Aorta (tissue), 5 donors: ENCODE measurements around the gene FARP1. TPM values are rescaled to one million over a fixed set of nuclear protein-coding genes. Genes with fewer than 3 reads are reported as not detected.
"Not testable (repeated sequence)": the region's sequence is repeated elsewhere in the genome, so short reads cannot be mapped to it uniquely, and the experiment has no call there.

ENCODE experiments used
- ATAC-seq: fragments of 200-7000 bp; cut with Tn5 transposase; one replicate; pipeline ENCODE4 v1.9.1; 2022; ENCODE audit warnings: moderate library complexity; ENCODE audit not compliant: low FRiP score
- DNase-seq, 2 donors: peaks; one replicate each; pipeline ENCODE4 v3.0.0-alpha.2; 2020
- H3K27ac ChIP-seq, 2 donors: one replicate each; pipeline ENCODE4 v1.5.1; 2013; ENCODE audit warnings: low read length in 2 of 2, mild to moderate bottlenecking in 2 of 2, moderate library complexity in 2 of 2, control low read depth in 1 of 2, inconsistent platforms in 1 of 2, low read depth in 1 of 2
- H3K27me3 ChIP-seq, 2 donors: one replicate each; pipeline ENCODE4 v1.6.1; 2013; ENCODE audit warnings: control low read depth in 1 of 2, low read length in 1 of 2, mild to moderate bottlenecking in 1 of 2, moderate library complexity in 1 of 2; ENCODE audit not compliant: insufficient read depth in 2 of 2, control insufficient read depth in 1 of 2
- H3K36me3 ChIP-seq, 2 donors: one replicate each; pipeline ENCODE4 v1.6.1; 2013; ENCODE audit warnings: control low read depth in 1 of 2, low read length in 1 of 2, mild to moderate bottlenecking in 1 of 2; ENCODE audit not compliant: insufficient read depth in 2 of 2, control insufficient read depth in 1 of 2
- H3K4me1 ChIP-seq, 2 donors: one replicate each; pipeline ENCODE4 v1.6.1; 2013; ENCODE audit warnings: low read length in 2 of 2, control low read depth in 1 of 2, mild to moderate bottlenecking in 1 of 2, moderate library complexity in 1 of 2; ENCODE audit not compliant: insufficient read depth in 2 of 2, control insufficient read depth in 1 of 2
- H3K4me3 ChIP-seq, 2 donors: one replicate each; pipeline ENCODE4 v1.5.1; 2013; ENCODE audit warnings: low read length in 2 of 2, control low read depth in 1 of 2, mild to moderate bottlenecking in 1 of 2
- H3K9me3 ChIP-seq: one replicate; pipeline ENCODE4 v1.6.1; 2013; ENCODE audit warnings: mild to moderate bottlenecking, low read length; ENCODE audit not compliant: control insufficient read depth
- WGBS, 2 donors: extraction: QIAGEN DNeasy Blood & Tissue Kit; methylation state at CpG; one replicate each; pipeline ENCODE4 v1.1.7; 2013; 5-methylcytosine and 5-hydroxymethylcytosine counted together
- intact Hi-C, 2 donors: fragments of 100-400 bp; cut with DNase I; formaldehyde crosslinking; loops; one replicate each; pipeline versions ENCODE4 v1.14.2 to v1.15.0; 2022
- polyA plus RNA-seq, 2 donors: library from polyadenylated mRNA; stranded (reverse); fragments of 200-250 nt; gene quantifications; one replicate each; pipeline ENCODE4 v1.2.3, GENCODE V29; 2013
- total RNA-seq, 2 donors: library from RNA; stranded (reverse); fragmentation: NEBNext Ultra II Directional; extraction: Animal tissue kit (Norgen Biotek cat#: 25700); gene quantifications; one replicate each; pipeline ENCODE4 v1.2.1, GENCODE V29; 2021
- donor health status: healthy with polysubstance abuse.
- donor health status: Bipolar disorder and iron deficiency.
- donor health status: DM: no; HTN: no; CAD: no.
- donor health status: DM: no; HTN: no; CAD: no.
- donor health status: DM: yes; HTN: yes; CAD: no.

FARP1 gene
- total and polyA plus RNA-seq, 4 donors = 3.3 to 41.7 (median 23.7) TPM

DNA sequence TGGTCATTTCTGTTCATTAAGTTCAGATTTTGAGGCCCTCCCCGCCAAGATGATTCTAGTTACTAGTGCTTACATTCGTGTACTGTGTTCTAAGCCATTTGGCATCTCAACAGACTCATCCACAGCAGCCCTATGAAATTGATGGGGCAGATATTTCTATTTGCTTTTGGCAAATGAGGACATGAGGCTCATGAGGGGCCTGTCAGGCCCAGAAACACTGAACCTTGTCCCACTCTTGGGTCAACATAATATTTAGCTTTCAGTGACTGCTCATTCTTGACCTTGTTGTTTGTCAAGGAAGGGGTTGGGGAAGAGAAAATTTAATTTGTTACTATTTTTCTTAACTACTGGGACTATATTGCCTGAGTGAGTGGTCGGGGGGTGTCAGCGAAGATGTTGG, 126.5 kb downstream of the FARP1 start:
- H3K4me3 ChIP-seq = no peak overlapping the region
- H3K9me3 ChIP-seq = no peaks in the 10 kb centered on the region
- no peaks in the 10 kb centered on the region for H3K36me3 ChIP-seq
- no peak overlapping the region for H3K27ac ChIP-seq
- H3K4me1 ChIP-seq = no peaks in the 10 kb centered on the region
- no peak for DNase-seq
- intact Hi-C loops = no loop called here
- no peaks in the 10 kb centered on the region for H3K27me3 ChIP-seq
- no peak for ATAC-seq
- 97% methylated on average over 4 of the region's 4 CpGs for WGBS, 2 donors

DNA sequence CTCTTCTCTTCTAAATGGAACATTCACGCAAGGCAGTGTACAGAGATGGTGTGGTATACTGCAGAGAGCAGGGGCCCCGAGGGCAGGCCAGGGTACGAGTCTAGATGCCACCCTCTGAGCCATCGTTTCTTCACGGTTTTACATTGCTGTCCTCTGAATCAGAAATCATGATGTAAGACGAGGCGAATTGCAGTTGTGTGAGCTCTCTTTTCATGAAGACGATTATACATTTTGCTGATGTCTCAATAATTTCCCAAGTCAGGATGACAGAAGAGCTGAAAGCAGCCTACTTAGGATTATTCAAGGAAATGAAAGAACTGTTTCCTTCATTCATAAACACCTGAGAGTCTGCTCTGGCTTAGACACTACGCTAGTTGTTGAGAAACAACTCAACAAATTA, 127.9 kb downstream of the FARP1 start:
- H3K4me1 ChIP-seq = no peaks in the 10 kb centered on the region
- H3K27me3 ChIP-seq = no peaks in the 10 kb centered on the region
- DNase-seq (no peak), ATAC-seq (no peak)
- H3K4me3 ChIP-seq = no peak overlapping the region
- no peaks in the 10 kb centered on the region for H3K36me3 ChIP-seq
- no peaks in the 10 kb centered on the region for H3K9me3 ChIP-seq
- WGBS, 2 donors = 94 to 95% methylated on average over 9 of the region's 9 CpGs
- intact Hi-C loops = no loop called here
- no peak overlapping the region for H3K27ac ChIP-seq

DNA sequence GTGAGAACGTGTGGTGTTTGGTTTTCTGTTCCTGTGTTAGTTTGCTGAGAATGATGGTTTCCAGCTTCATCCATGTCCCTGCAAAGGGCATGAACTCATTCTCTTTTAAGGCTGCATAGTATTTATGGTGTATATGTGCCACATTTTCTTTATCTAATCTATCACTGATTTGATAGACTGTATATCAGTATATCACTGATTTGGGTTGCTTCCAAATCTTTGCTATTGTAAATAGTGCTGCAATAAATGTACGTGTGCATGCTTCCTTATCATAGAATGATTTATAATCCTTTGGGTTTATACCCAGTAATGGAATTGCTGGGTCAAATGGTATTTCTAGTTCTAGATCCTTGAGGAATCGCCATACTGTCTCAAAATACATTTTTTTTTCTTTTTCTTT, 128.8 kb downstream of the FARP1 start:
- H3K4me3 ChIP-seq, intact Hi-C loops, H3K27me3 ChIP-seq, H3K9me3 ChIP-seq, DNase-seq, H3K36me3 ChIP-seq, ATAC-seq, H3K27ac ChIP-seq, H3K4me1 ChIP-seq: not testable (repeated sequence)
- WGBS, 2 donors = 55 to 61% methylated on average over 3 of the region's 3 CpGs

DNA sequence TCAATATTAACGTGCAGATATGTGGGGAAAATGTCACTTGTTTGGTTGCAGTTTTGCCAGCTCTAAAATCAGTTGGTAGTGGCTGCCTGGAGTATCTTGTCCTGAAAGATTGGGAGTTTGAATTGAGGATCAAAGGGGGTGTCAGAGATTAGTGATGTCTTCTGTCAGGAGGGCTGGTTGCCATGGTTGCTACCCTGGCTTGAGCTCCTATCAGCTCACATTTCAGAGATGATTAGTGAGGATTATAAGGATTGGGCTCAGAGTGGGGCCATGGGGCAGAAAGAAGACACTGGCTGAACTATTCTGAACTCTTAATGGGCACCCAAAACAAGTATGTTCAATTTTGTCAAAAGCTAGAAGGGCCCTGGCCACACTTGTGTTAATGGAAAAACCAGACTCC, 129.7 kb downstream of the FARP1 start:
- WGBS, 2 donors = 70 to 79% methylated on average over 1 of the region's 1 CpG
- H3K27me3 ChIP-seq = no peaks in the 10 kb centered on the region
- H3K36me3 ChIP-seq = no peaks in the 10 kb centered on the region
- no peaks in the 10 kb centered on the region for H3K4me1 ChIP-seq
- no peak for ATAC-seq
- no peak for DNase-seq
- intact Hi-C loops = no loop called here
- H3K4me3 ChIP-seq = no peak overlapping the region
- no peak overlapping the region for H3K27ac ChIP-seq
- H3K9me3 ChIP-seq = no peaks in the 10 kb centered on the region

DNA sequence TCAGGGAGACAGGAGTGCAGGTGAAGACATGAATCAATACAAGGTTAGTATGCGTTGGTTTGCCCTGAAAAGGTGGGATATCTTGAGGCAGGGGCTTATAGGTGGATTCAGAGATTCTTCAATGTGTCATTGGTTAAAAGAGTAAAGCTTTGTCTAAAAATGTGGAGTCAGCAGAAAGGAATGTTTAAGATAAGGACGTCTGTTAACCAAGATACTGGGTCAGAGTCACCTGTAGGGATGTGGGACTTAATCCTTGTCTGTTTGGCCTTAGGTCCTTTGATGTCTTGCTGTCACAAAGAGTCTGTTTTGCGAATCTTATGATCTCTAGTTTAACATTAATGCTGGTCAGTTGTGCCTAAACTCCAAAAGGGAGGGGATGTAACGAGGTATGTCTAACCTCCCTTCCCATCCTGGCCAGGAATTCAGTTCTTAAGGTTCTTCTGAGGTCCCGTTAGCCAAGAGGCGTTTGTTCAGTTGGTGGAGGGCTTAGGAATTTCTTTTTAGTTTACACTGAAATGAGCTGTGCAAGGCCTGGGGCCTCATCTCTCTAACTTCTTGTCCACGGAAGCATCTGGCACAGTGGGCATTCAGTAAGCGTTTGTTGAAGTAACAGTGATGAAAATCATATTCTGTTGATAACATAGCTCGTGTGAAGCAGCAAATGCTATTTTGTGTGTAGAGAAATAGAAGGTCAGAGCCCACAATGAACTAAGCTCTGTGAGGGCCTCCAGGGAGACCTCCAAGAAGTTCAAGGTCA, 130.4 kb downstream of the FARP1 start:
- Histone ChIP-seq H3K4me3 (no peak overlapping the region), H3K27ac (no peak overlapping the region), H3K36me3 (no peaks in the 10 kb centered on the region), H3K9me3 (peaks cover under 1% of the 10 kb centered on the region), H3K4me1 (no peaks in the 10 kb centered on the region), H3K27me3 (no peaks in the 10 kb centered on the region)
- DNase-seq = no peak
- 89 to 94% methylated on average over 9 of the region's 9 CpGs for WGBS, 2 donors
- intact Hi-C loops = no loop called here
- ATAC-seq = no peak

DNA sequence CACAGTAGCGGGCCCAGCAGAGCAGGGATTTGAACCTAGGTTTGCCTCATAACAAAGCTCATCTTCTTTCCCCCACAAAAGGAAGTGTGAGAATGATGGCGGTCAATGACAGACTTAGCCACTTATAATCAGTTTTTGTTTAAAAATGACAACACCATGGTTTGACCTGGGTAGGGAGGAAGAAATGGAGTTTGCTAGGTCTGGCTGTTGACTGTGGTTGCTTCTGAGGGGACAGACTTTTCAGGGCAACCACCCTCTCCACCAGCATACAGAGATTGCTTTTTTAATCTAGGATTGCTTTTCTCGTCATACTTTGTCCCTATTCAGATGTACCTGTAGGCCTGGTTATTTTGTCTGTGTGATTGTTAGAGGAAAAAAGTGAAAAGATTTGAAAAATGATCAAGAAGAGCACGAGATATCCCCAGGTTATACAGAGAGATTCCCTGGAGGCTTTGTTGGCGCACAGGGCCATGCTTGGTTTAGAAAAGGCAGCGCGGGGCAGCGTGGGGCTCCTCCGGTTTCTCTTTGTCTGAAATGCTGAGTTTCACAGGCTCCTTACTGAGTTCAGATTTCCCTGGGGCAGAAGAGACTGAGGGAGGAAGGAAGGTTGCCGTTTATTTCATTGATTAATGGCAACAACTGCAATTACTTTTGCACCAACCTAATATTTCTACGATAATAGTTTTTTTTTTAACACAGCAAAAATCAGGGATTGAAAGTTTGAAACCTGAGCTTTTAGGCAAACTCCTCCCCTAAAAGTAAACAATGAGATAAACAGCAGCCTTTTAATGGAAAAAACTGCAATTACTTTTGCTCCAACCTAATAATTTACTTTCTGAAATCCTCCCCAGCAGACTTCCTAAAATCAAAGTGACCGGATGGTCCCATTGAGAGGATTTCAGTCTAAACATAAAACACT, 131.2 kb downstream of the FARP1 start:
- intact Hi-C loops = no loop called here
- H3K4me1 ChIP-seq = no peaks in the 10 kb centered on the region
- no peaks in the 10 kb centered on the region for H3K27me3 ChIP-seq
- no peak for DNase-seq
- 84 to 85% methylated on average over 12 of the region's 12 CpGs for WGBS, 2 donors
- no peaks in the 10 kb centered on the region for H3K36me3 ChIP-seq
- H3K4me3 ChIP-seq = no peak overlapping the region
- H3K27ac ChIP-seq = no peak overlapping the region
- ATAC-seq = no peak
- peaks cover 2% of the 10 kb centered on the region for H3K9me3 ChIP-seq

DNA sequence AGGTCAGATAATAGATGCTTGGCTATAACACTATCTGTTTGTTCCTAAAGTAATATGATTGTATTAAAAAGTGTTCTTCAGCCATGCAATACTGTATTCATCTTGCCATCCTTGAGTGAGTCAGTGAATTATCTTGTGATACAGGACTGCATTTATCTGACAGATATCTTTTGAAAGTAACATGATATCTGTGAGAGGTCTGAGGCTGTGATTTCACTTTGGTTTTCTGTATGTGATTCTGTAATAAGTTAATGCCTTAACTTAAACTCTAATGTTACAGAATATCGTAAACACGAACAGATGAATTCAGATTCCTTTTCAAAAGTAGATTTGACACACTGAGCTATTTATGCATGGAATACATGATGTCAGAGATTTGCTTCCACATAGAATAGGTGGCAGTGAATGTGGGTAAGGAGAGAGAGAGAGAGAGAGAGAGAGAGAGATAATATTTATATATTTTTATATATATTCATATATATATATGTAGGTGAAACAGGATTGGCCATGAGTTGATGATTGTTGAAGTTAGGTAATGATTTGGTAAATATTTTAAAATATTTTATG, 132.1 kb downstream of the FARP1 start:
- Histone ChIP-seq H3K36me3 (no peaks in the 10 kb centered on the region), H3K4me3 (no peak overlapping the region), H3K4me1 (no peaks in the 10 kb centered on the region), H3K27me3 (no peaks in the 10 kb centered on the region), H3K27ac (no peak overlapping the region), H3K9me3 (peaks cover 2% of the 10 kb centered on the region)
- ATAC-seq (no peak), DNase-seq (no peak)
- intact Hi-C loops = no loop called here
- 84% methylated on average over 2 of the region's 2 CpGs for WGBS, 2 donors

DNA sequence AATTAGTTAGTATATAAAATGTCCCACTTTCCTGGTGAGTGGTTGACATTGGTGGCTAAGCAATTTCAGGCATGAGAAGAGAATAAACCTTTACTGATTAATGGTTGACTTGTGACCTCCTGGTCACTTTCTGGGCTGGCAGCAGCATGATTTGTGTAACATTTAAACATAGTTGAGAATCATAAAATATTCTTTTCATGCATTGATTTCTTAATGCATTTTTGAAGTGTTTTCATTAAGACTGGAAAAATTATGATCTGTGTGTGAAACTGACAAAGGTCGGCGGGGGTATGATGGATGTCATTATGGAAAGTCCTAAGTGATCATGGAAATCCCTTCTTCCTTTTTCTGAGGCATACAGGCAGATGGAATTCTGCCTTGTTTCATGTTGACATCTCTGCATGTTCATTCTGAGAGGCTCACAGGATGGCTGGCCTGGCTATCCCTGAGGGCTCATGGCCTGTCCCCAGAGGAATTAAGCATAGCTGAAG, 132.8 kb downstream of the FARP1 start:
- Histone ChIP-seq H3K27ac (no peak overlapping the region), H3K4me3 (no peak overlapping the region), H3K27me3 (no peaks in the 10 kb centered on the region), H3K9me3 (peaks cover 2% of the 10 kb centered on the region), H3K4me1 (no peaks in the 10 kb centered on the region), H3K36me3 (no peaks in the 10 kb centered on the region)
- 70 to 76% methylated on average over 2 of the region's 2 CpGs for WGBS, 2 donors
- intact Hi-C loops = no loop called here
- DNase-seq (no peak), ATAC-seq (no peak)
